Esophagus mucosa (tissue), 1 donor: ENCODE results near the gene DSCAM. TPM values are rescaled to one million over a fixed set of nuclear protein-coding genes. Genes with fewer than 3 reads are reported as not detected.
"Not testable (repeated sequence)": the region's sequence is repeated elsewhere in the genome, so short reads cannot be mapped to it uniquely, and the experiment has no call there.

Source experiments
- ATAC-seq: fragments of 200-7000 bp; cut with Tn5 transposase; one replicate; pipeline ENCODE4 v1.9.1; 2020
- total RNA-seq: library from RNA; stranded (reverse); gene quantifications from one replicate; pipeline ENCODE4 v1.2.4, GENCODE V29; 2023
- donor health status: DM: yes; HTN: yes; CAD: no.

DSCAM gene
- total RNA-seq, 1 donor from 2014 or later = not detected

- not testable (repeated sequence) for ATAC-seq
Observed at GRCh38 chr21:40028393-40028792, 818.6 kb downstream of the DSCAM start.

GRCh38 chr21:40021558-40022351 lies 825.2 kb downstream of the DSCAM start:
- ATAC-seq = no peak

DNA sequence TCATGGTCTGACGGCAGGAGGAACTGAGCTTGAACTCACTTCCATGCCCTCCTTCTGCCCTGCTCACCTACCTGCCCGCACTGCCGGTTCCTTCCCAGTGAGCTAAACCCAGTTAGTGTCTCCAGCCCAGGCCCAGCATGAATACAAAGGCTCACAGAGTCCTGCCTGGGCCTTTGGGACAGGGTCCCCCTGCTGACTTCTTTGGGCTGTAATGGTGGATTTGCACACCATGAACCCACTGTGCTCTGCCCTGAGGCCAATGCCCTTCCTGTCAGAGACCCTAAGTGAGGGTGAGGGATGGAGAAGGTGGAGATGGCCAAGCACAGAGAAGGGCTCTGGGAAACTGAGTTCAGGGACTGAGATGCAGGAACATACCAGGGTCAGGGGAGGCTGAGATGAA lies 826.3 kb downstream of the DSCAM start:
- ATAC-seq = no peak

DNA sequence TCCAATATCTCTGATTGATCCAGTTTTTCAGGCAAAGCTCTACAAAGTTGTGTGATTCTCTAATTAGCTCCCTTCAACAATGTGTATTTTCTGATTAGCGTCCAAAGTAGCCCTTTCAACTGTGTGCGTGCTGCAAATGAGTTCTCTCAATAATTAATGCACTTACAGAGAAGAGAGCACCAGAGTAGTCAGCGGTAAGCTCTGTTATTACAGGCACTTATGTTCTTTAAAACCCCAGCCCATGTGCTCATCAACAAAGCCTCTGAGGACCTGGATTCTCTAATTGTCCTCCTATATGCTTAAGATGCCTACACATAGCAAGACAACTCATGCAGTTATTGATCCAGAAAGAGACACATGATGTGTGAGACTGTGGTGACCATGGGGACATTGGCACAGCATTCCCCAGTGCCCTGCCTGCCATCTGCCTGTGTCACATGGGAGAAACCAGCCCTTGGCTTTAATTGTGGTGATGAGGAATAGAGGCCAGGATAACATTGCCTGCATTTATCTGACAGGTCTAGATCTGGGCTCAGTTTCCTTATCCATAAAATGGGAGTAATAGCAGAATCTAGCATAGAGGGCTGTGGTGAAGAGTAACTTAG lies 828.0 kb downstream of the DSCAM start:
- no peak for ATAC-seq

GRCh38 chr21:40016667-40017066 lies 830.3 kb downstream of the DSCAM start:
- ATAC-seq = no peak

DNA sequence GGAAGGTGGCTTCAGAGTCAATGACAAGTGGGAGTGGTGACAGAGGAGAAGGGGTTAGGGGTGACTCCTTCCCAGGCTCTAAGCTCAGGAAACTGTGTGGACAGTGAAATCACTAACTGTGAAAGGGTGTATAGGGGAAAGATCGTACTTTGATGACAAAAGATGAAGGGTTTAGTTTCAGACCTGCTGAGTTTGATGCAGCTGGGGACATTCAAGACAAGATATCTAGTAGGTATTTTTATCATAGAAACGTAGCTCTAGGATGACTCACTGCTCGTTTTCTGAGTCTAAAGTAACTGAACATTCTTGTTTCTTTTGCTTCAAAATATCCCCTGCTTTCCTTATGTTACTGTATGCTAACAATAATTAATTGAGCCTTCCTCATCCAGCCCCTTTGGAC lies 830.7 kb downstream of the DSCAM start:
- no peak for ATAC-seq

DNA sequence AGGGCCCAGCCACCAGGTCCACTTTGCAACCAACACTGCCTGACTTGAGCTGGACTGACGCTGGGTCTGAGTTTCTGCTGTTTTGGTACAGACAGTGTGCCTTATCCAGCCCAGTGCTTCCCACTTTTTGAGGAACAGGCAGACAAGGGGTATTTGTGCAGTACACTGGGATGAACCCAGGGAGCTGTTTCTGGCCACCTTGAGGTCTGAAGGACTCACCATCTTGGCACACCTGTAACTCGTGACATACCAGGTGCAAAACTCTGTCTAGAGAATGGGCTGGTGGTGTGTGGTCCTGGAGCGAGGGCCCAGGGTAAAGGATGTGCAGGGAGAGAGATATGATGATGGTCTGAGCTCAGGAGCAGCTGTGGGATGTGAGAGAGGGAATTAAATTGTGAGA lies 831.1 kb downstream of the DSCAM start:
- no peak for ATAC-seq

- no peak for ATAC-seq
Observed at GRCh38 chr21:40014394-40014793, 832.6 kb downstream of the DSCAM start.

DNA sequence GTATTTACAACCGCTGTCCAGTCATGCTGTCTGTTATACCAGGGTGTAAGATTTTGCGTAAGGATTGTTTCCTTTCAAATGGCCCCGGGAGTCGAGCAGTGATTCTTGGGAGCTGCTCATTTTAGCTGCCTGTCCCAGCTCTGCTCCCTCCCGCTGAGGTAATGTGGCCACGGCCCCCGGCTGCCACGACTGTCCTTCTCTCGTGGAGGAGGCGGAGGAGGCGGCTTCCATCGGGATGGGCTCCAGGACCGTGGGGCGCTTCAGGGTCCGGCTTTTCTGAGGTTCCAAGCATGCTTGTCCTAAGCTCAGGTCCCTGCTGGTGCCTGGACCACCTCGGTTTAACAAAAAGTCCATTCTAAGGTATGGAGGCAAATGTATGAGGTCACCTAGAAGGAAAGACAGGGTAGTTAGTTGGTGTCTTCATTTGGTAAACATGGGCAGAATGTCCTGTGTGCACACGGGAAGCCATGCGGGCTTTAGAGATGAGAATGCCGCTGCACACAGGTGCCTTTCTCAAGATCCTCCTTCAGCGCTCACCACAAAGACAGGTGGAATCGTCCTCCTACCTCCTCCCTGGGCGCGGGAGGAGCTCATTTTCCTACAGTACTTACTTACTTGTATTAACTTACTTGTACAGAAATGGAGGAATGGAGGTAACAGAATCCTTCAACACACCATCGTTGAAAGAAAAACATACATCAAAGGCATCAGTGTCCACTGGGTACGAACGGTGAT lies 833.8 kb downstream of the DSCAM start:
- ATAC-seq = no peak

DNA sequence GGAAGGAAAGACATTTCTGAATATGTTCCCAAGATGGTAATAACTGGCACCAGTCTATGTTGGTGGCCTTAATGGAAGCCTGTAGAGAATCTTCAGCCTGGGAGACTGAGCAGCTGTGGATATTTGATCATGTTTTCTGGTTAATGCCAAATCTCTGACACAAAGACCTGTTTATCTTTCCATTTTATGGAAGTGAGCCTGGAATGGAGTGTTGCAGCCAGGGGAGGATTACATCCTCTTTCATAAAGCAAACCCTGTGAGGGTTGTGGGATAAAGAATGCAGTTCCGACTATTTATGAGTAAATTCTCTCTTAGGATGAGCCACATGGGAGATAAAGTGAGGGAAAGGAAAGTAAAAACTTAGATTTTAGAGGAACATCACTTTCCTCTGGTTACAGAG lies 835.6 kb downstream of the DSCAM start:
- ATAC-seq = no peak

GRCh38 chr21:40002978-40003377 lies 844.0 kb downstream of the DSCAM start:
- ATAC-seq = no peak

GRCh38 chr21:39984286-39984991 lies 862.5 kb downstream of the DSCAM start:
- ATAC-seq = no peak

- ATAC-seq = no peak
Observed at GRCh38 chr21:39980241-39980820, 866.6 kb downstream of the DSCAM start.

- no peak for ATAC-seq
Observed at GRCh38 chr21:39979321-39979720, 867.6 kb downstream of the DSCAM start.

DNA sequence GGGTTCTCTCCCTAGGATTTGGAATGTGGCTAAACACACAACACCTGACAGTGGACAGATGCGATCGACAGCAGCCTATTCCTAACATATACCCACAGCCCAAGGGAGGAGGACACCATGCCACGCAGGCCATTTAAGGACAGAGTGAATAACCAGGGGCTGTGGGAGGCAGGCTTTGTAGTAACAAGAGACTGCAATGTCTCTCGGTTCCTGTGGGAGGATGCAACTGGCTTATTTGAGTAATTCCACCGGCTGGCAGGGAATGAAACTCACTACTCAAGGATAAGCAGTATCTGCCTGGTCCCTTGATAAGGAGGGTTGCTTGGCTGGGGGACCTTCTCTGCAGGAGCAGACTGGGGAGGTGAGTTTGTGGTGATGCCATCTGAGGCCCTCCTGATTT lies 870.2 kb downstream of the DSCAM start:
- ATAC-seq = no peak

DNA sequence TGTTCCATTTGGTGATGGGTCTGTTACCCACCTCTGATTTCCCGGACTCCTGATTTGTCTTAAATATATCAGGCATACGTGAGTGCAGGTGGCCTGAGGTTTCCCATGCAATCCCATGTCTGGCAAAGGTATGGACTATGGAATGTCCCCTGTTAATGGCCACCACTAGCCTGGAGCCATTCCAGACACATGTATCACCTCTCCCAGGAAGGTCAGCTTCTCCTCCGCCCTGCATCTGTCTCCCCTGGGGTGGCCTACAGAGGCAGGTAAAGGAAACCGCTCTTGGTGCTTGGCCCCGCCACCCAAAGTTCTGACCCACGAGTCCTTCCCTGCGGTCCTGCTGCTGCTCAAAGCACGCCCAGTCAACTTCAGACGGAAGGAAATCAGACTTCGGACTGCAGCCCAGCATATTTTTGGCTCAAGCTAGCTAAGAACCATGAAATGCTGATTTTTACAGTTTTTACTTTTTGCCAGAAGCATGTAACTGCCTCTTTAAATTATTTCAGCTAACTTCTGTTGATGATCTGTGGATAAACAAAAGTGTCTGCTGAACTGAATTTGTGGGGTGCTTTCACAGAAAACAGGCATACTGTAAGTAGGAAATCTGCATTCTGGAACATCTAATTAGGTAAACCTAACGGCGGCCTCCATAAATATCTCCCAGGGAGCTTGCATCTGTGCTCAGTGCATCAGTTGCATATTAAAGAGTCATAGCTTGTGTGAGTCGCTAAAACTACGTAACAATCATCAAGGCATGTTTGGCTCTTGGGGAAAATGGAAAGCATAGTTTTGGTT lies 873.8 kb downstream of the DSCAM start:
- ATAC-seq = no peak

GRCh38 chr21:39972471-39972870 lies 874.5 kb downstream of the DSCAM start:
- ATAC-seq = no peak

DNA sequence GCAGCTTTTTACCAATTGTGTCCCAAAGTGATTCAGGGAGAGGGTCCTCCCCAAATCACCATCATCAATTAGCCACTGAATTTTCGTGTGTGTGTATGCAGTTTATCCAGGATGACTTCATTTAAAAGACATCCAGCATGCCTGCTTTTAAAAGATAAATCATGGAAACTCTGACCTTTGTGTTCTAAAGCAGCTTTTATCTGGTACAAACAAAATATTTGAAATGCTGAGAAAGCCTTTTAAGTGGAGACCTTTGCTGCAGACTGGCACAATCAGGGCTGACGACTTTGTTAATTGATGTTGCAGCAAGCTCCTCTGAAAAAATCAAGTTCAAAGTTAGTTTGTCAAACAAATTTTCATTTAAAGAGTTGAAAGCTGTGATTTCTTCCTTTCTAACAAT lies 875.0 kb downstream of the DSCAM start:
- no peak for ATAC-seq

DNA sequence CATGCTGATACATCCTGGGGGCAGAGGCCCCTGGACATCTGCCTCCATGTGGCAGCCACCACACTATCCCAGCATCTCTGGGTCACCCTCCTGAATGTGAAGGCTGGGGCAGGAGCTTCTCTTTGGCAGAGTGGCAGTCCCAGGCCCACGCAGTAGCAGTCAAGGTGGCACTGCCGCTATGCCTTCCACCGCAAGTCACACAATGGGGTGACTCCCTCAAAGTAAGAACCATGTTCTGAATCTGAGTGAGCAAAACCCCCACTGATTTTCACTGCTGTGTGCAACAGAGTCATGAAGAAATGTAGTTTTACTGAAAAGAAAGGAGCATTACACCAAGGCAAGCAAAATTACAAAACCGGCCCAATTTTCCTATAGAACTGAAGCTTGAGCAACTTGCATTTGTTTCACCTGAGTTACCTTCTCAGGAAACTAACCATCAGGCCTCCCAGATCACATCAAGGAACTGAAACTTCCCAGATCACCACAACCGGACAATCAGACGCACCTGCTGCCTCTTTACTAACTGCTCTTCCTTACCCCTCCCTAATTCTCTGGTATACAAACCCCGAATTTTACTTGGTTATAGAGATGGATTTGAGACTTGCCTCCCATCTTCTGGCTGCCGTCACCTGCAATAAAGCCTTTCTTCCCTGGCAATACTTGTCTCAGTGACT lies 877.1 kb downstream of the DSCAM start:
- no peak for ATAC-seq

GRCh38 chr21:39968010-39968409 lies 878.9 kb downstream of the DSCAM start:
- ATAC-seq = no peak

DNA sequence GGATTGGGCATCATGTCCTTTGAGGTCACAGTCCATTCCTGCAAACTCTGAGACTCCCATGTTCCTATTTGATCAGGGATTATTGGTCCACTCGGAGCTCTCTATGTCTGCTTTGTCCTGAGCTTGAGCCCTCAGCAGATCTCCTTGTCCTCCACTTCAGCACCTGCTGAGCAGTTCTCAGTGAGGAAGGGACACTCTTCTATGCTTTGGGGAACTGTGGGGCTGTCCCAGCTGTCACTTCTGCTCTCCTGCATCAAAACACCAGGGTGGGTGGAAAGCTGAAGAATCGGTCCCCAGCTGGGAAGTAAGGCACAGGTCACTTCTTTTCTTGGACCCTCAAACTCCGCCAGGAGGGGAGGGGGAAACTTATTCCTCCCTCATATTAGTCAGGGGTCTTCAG lies 880.2 kb downstream of the DSCAM start:
- no peak for ATAC-seq
